ENCODE data around the gene KLHDC7B.

KLHDC7B gene

GRCh38 chr22:50547263-50547985, 1.7 kb downstream of the KLHDC7B start:
- no peak for DNase-seq (ENCODE audit: low read depth in 2 of 2, low spot score in 1 of 2)

- DNase-seq (ENCODE audit: low read depth in 2 of 2, low spot score in 1 of 2) = no peak
Measured at GRCh38 chr22:50548040-50548920, 2.6 kb downstream of the KLHDC7B start.

GRCh38 chr22:50548921-50549790, 3.5 kb downstream of the KLHDC7B start:
- DNase-seq (ENCODE audit: low read depth in 2 of 2, low spot score in 1 of 2) = no peak

GRCh38 chr22:50550395-50550794, 4.7 kb downstream of the KLHDC7B start:
- DNase-seq (ENCODE audit: low read depth in 2 of 2, low spot score in 1 of 2) = no peak

- no peak for DNase-seq (ENCODE audit: low read depth in 2 of 2, low spot score in 1 of 2)
Measured at GRCh38 chr22:50551160-50551752, 5.6 kb downstream of the KLHDC7B start.

- DNase-seq (ENCODE audit: low read depth in 2 of 2, low spot score in 1 of 2) = no peak
Measured at GRCh38 chr22:50553310-50553709, 7.6 kb downstream of the KLHDC7B start.

- no peak for DNase-seq (ENCODE audit: low read depth in 2 of 2, low spot score in 1 of 2)
Measured at GRCh38 chr22:50556703-50557102, 11.0 kb downstream of the KLHDC7B start.

GRCh38 chr22:50560034-50560433, 14.3 kb downstream of the KLHDC7B start:
- DNase-seq (ENCODE audit: low read depth in 2 of 2, low spot score in 1 of 2) = no peak

- no peak for DNase-seq (ENCODE audit: low read depth in 2 of 2, low spot score in 1 of 2)
Measured at GRCh38 chr22:50561401-50562358, 16.0 kb downstream of the KLHDC7B start.

GRCh38 chr22:50562523-50563412, 17.1 kb downstream of the KLHDC7B start, which contains the start of gene SYCE3:
TSS of gene SYCE3 (minus strand) at chr22:50562919. CDS start at chr22:50556405, 6,514 bp downstream.
- peak; percentile 91 to 96 for DNase-seq (ENCODE audit: low read depth in 2 of 2, low spot score in 1 of 2)

GRCh38 chr22:50563413-50564160, 17.9 kb downstream of the KLHDC7B start:
- DNase-seq (ENCODE audit: low read depth in 2 of 2, low spot score in 1 of 2) = no peak

- no peak for DNase-seq (ENCODE audit: low read depth in 2 of 2, low spot score in 1 of 2)
Measured at GRCh38 chr22:50564289-50564688, 18.6 kb downstream of the KLHDC7B start.

- DNase-seq (ENCODE audit: low read depth in 2 of 2, low spot score in 1 of 2) = no peak
Measured at GRCh38 chr22:50567721-50568252, 22.1 kb downstream of the KLHDC7B start.

GRCh38 chr22:50568626-50569025, 22.9 kb downstream of the KLHDC7B start:
- DNase-seq (ENCODE audit: low read depth in 2 of 2, low spot score in 1 of 2) = no peak

- DNase-seq (ENCODE audit: low read depth in 2 of 2, low spot score in 1 of 2) = no peak
Measured at GRCh38 chr22:50569041-50569459, 23.4 kb downstream of the KLHDC7B start.

GRCh38 chr22:50569896-50570535, 24.3 kb downstream of the KLHDC7B start:
- no peak for DNase-seq (ENCODE audit: low read depth in 2 of 2, low spot score in 1 of 2)

- no peak for DNase-seq (ENCODE audit: low read depth in 2 of 2, low spot score in 1 of 2)
Measured at GRCh38 chr22:50570861-50571260, 25.2 kb downstream of the KLHDC7B start.
